ENCODE results near the gene FIGNL2.
"Not testable (repeated sequence)": the region's sequence is repeated elsewhere in the genome, so short reads cannot be mapped to it uniquely, and the experiment has no call there.

FIGNL2 gene

GRCh38 chr12:51848326-51848727 is at the start of gene FIGNL2:
TSS of gene FIGNL2 (minus strand) at chr12:51848718. CDS start at chr12:51822413, 26,305 bp downstream.
- no peak for DNase-seq

GRCh38 chr12:51897181-51897580 is 48.7 kb upstream of the FIGNL2 start:
- DNase-seq: no peak

GRCh38 chr12:51896236-51896635 is 47.7 kb upstream of the FIGNL2 start:
- no peak for DNase-seq

- DNase-seq: no peak
Measured at GRCh38 chr12:51895378-51896135, 47.0 kb upstream of the FIGNL2 start.

- DNase-seq: no peak
Measured at GRCh38 chr12:51893786-51894185, 45.3 kb upstream of the FIGNL2 start.

- DNase-seq: no peak
Measured at GRCh38 chr12:51891843-51892242, 43.3 kb upstream of the FIGNL2 start.

- DNase-seq: no peak
Measured at GRCh38 chr12:51890511-51891171, 42.1 kb upstream of the FIGNL2 start.

GRCh38 chr12:51890133-51890464 is 41.6 kb upstream of the FIGNL2 start:
- no peak for DNase-seq

GRCh38 chr12:51889216-51890132 is 41.0 kb upstream of the FIGNL2 start:
- no peak for DNase-seq

- no peak for DNase-seq
Measured at GRCh38 chr12:51888316-51889215, 40.0 kb upstream of the FIGNL2 start.

GRCh38 chr12:51887476-51888315 is 39.2 kb upstream of the FIGNL2 start, which contains the start of gene ANKRD33:
TSS of gene ANKRD33 (plus strand) at chr12:51888103. CDS start at chr12:51888187, 84 bp downstream.
- no peak for DNase-seq

- DNase-seq: no peak
Measured at GRCh38 chr12:51886021-51886710, 37.6 kb upstream of the FIGNL2 start.

GRCh38 chr12:51885294-51886020 is 36.9 kb upstream of the FIGNL2 start:
- DNase-seq: not testable (repeated sequence)

GRCh38 chr12:51884676-51885229 is 36.2 kb upstream of the FIGNL2 start:
- DNase-seq: no peak

- no peak for DNase-seq
Measured at GRCh38 chr12:51883998-51884675, 35.6 kb upstream of the FIGNL2 start.

- no peak for DNase-seq
Measured at GRCh38 chr12:51883295-51883694, 34.8 kb upstream of the FIGNL2 start.

GRCh38 chr12:51879102-51879501 is 30.6 kb upstream of the FIGNL2 start:
- no peak for DNase-seq

- no peak for DNase-seq
Measured at GRCh38 chr12:51874486-51874885, 26.0 kb upstream of the FIGNL2 start.

- no peak for DNase-seq
Measured at GRCh38 chr12:51874000-51874399, 25.5 kb upstream of the FIGNL2 start.

All from DMS153 (cell line).